ENCODE measurements around the gene MECP2.

The MECP2 gene

DNA sequence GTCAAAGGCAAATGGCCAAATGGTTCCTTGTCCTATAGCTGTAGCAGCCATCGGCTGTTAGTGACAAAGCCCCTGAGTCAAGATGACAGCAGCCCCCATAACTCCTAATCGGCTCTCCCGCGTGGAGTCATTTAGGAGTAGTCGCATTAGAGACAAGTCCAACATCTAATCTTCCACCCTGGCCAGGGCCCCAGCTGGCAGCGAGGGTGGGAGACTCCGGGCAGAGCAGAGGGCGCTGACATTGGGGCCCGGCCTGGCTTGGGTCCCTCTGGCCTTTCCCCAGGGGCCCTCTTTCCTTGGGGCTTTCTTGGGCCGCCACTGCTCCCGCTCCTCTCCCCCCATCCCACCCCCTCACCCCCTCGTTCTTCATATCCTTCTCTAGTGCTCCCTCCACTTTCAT lies 42.7 kb upstream of the MECP2 start:
- TF ChIP-seq, protein P1, sequence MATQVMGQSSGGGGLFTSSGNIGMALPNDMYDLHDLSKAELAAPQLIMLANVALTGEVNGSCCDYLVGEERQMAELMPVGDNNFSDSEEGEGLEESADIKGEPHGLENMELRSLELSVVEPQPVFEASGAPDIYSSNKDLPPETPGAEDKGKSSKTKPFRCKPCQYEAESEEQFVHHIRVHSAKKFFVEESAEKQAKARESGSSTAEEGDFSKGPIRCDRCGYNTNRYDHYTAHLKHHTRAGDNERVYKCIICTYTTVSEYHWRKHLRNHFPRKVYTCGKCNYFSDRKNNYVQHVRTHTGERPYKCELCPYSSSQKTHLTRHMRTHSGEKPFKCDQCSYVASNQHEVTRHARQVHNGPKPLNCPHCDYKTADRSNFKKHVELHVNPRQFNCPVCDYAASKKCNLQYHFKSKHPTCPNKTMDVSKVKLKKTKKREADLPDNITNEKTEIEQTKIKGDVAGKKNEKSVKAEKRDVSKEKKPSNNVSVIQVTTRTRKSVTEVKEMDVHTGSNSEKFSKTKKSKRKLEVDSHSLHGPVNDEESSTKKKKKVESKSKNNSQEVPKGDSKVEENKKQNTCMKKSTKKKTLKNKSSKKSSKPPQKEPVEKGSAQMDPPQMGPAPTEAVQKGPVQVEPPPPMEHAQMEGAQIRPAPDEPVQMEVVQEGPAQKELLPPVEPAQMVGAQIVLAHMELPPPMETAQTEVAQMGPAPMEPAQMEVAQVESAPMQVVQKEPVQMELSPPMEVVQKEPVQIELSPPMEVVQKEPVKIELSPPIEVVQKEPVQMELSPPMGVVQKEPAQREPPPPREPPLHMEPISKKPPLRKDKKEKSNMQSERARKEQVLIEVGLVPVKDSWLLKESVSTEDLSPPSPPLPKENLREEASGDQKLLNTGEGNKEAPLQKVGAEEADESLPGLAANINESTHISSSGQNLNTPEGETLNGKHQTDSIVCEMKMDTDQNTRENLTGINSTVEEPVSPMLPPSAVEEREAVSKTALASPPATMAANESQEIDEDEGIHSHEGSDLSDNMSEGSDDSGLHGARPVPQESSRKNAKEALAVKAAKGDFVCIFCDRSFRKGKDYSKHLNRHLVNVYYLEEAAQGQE (IDR thresholded peaks at IDR 0.05; ENCODE audit: insufficient replicate concordance, low read depth) = no peak
- TF ChIP-seq, protein P2, sequence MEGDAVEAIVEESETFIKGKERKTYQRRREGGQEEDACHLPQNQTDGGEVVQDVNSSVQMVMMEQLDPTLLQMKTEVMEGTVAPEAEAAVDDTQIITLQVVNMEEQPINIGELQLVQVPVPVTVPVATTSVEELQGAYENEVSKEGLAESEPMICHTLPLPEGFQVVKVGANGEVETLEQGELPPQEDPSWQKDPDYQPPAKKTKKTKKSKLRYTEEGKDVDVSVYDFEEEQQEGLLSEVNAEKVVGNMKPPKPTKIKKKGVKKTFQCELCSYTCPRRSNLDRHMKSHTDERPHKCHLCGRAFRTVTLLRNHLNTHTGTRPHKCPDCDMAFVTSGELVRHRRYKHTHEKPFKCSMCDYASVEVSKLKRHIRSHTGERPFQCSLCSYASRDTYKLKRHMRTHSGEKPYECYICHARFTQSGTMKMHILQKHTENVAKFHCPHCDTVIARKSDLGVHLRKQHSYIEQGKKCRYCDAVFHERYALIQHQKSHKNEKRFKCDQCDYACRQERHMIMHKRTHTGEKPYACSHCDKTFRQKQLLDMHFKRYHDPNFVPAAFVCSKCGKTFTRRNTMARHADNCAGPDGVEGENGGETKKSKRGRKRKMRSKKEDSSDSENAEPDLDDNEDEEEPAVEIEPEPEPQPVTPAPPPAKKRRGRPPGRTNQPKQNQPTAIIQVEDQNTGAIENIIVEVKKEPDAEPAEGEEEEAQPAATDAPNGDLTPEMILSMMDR (IDR thresholded peaks at IDR 0.05; ENCODE audit: insufficient read depth, low read length) = no peak
- no peak for TF ChIP-seq GABPA (IDR thresholded peaks at IDR 0.05; ENCODE audit: low read depth)
- no peak for TF ChIP-seq POLR2AphosphoS5 (IDR thresholded peaks at IDR 0.05; ENCODE audit: low read depth)
- TF ChIP-seq SPI1 (IDR thresholded peaks at IDR 0.05; ENCODE audit: borderline replicate concordance, low read depth) = no peak

DNA sequence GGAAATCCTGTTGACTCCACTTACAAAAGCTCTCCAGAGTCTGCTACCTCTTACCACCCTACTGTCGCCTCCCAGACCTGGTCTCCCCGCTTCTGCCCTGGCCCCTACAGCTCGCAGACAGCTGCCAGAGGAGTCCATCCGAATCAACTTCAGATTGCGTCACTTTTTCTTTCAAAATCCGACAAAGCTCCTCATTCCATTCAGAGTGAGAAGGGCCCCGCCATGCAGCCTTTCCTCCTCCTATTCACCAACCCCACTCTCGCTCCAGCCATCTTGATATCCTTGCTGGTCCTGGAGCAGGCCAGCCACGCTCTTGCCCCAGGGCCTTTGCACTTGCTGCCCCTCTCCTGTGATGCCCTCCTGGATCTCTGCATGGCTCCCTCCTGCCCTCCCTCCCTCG lies 41.3 kb upstream of the MECP2 start:
- DNase-seq (ENCODE audit: low read depth in 1 of 2, low spot score in 1 of 2) = no peak
- TF ChIP-seq GABPA (IDR thresholded peaks at IDR 0.05; ENCODE audit: low read depth) (no peak), SPI1 (IDR thresholded peaks at IDR 0.05; ENCODE audit: borderline replicate concordance, low read depth) (no peak), POLR2AphosphoS5 (IDR thresholded peaks at IDR 0.05; ENCODE audit: low read depth) (no peak)
- TF ChIP-seq, protein P1 (IDR thresholded peaks at IDR 0.05; ENCODE audit: insufficient replicate concordance, low read depth) = no peak
- TF ChIP-seq, protein P2 (IDR thresholded peaks at IDR 0.05; ENCODE audit: insufficient read depth, low read length) = no peak
- H3K27me3 ChIP-seq (ENCODE audit: insufficient read depth, poor library complexity, severe bottlenecking) = peaks cover 3% of the 10 kb centered on the region
- no peak overlapping the region for H3K27ac ChIP-seq (replicated peaks)
- H3K4me3 ChIP-seq (replicated peaks; ENCODE audit: insufficient read depth, low read length) = no peak overlapping the region

More for the DNA sequence above, 42.7 kb upstream of the MECP2 start:
- no peak for DNase-seq (ENCODE audit: low read depth in 1 of 2, low spot score in 1 of 2)
- H3K27ac ChIP-seq (replicated peaks) = no peak overlapping the region
- H3K4me3 ChIP-seq (replicated peaks; ENCODE audit: insufficient read depth, low read length) = no peak overlapping the region
- H3K27me3 ChIP-seq (ENCODE audit: insufficient read depth, poor library complexity, severe bottlenecking) = no peaks in the 10 kb centered on the region

DNA sequence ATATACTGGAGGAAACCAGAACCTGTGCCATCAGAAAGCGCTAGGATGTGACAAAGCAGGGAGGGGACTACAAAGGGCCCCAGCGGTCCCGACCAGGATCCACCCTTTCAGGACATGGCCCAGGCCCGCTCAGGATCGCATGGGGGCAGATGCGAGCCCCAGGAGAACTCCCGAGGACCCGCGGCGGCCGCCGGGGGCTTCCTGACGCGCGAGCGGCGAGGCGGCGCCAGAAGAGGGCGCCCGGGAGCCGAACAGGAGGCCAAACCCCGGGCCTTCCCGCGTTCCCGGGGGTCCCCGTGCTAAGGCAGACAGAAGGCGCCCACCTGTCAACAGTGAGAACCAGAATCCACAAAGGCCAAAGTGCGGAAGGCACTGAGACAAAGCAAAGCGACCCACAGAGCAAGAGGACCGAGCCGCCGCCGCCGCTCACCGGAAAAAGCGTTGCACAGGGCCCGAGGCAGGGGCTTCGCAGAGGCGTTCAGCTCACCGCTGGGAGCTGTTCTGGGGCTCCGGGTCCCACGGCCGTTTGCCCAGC lies 39.2 kb upstream of the MECP2 start:
- DNase-seq (ENCODE audit: low read depth in 1 of 2, low spot score in 1 of 2) = peak in 1 of 2 experiments; percentile 37
- H3K27me3 ChIP-seq (ENCODE audit: insufficient read depth, poor library complexity, severe bottlenecking) = peaks cover 3% of the 10 kb centered on the region
- no peak overlapping the region for H3K27ac ChIP-seq (replicated peaks)
- TF ChIP-seq GABPA (IDR thresholded peaks at IDR 0.05; ENCODE audit: low read depth) = no peak
- TF ChIP-seq, protein P1 (IDR thresholded peaks at IDR 0.05; ENCODE audit: insufficient replicate concordance, low read depth) = no peak
- TF ChIP-seq, protein P2 (IDR thresholded peaks at IDR 0.05; ENCODE audit: insufficient read depth, low read length) = no peak
- TF ChIP-seq SPI1 (IDR thresholded peaks at IDR 0.05; ENCODE audit: borderline replicate concordance, low read depth) = no peak
- TF ChIP-seq POLR2AphosphoS5 (IDR thresholded peaks at IDR 0.05; ENCODE audit: low read depth) = no peak
- H3K4me3 ChIP-seq (replicated peaks; ENCODE audit: insufficient read depth, low read length) = 0 out of 2 replicates have a peak overlapping the region, but pooled peaks have one; percentile 9
